GM23338 (cell line): ENCODE data around the gene KIF1A. TPM values are rescaled to one million over a fixed set of nuclear protein-coding genes. Genes with fewer than 3 reads are reported as not detected.

Experiments used
- ATAC-seq: fragments of 200-7000 bp; cut with Tn5 transposase; 3 replicates; pipeline ENCODE4 v1.9.1; 2020
- DNase-seq: peaks from one replicate; pipeline ENCODE4 v3.0.0-alpha.2; 2015; ENCODE audit warnings: low spot score
- H2AFZ ChIP-seq: fragments of 200-600 bp; sonication (generic); 2 replicates; pipeline ENCODE4 v1.8.0; 2016; ENCODE audit warnings: antibody characterized with exemption, mild to moderate bottlenecking, moderate library complexity
- H3F3A ChIP-seq: fragments of 200-600 bp; sonication (generic); replicated peaks from 2 replicates; pipeline ENCODE4 v1.8.0; 2017; ENCODE audit warnings: antibody characterized with exemption, mixed run types, low read depth
- H3K27ac ChIP-seq: fragments of 200-600 bp; sonication (generic); 2 replicates; pipeline ENCODE4 v1.6.1; 2016; ENCODE audit warnings: low read depth
- H3K27me3 ChIP-seq: fragments of 200-600 bp; sonication (generic); 2 replicates; pipeline ENCODE4 v1.8.0; 2016; ENCODE audit warnings: mild to moderate bottlenecking, mixed run types, moderate library complexity; ENCODE audit not compliant: insufficient read depth
- H3K36me3 ChIP-seq: fragments of 200-600 bp; sonication (generic); 2 replicates; pipeline ENCODE4 v1.8.0; 2016; ENCODE audit warnings: mild to moderate bottlenecking; ENCODE audit not compliant: insufficient read depth
- H3K4me1 ChIP-seq: fragments of 200-600 bp; sonication (generic); 2 replicates; pipeline ENCODE4 v1.8.0; 2016; ENCODE audit warnings: mild to moderate bottlenecking, moderate library complexity; ENCODE audit not compliant: insufficient read depth
- H3K4me2 ChIP-seq: fragments of 200-600 bp; sonication (generic); 2 replicates; pipeline ENCODE4 v1.7.1; 2017; ENCODE audit warnings: mixed run types
- H3K4me3 ChIP-seq: fragments of 200-600 bp; sonication (generic); 2 replicates; pipeline ENCODE4 v1.6.1; 2016; ENCODE audit warnings: mixed run types
- H3K79me2 ChIP-seq: fragments of 200-600 bp; sonication (generic); replicated peaks from 2 replicates; pipeline ENCODE4 v1.8.0; 2017; ENCODE audit warnings: mild to moderate bottlenecking; ENCODE audit not compliant: insufficient read depth
- H3K9me2 ChIP-seq: fragments of 200-600 bp; sonication (generic); 2 replicates; pipeline ENCODE4 v1.8.0; 2017; ENCODE audit not compliant: insufficient read depth
- H4K20me1 ChIP-seq: fragments of 200-600 bp; sonication (generic); replicated peaks from 2 replicates; pipeline ENCODE4 v1.8.0; 2017; ENCODE audit warnings: mild to moderate bottlenecking; ENCODE audit not compliant: insufficient read depth
- H3K27ac Mint-ChIP-seq: 2 replicates; pipeline ENCODE4 v1.8.0; 2020; ENCODE audit warnings: inconsistent platforms, mild to moderate bottlenecking, moderate library complexity, mixed read lengths
- H3K27me3 Mint-ChIP-seq: 3 replicates; pipeline ENCODE4 v1.8.0; 2022; ENCODE audit warnings: low read depth, mild to moderate bottlenecking, moderate library complexity, mixed read lengths, inconsistent platforms; ENCODE audit not compliant: insufficient read depth, poor library complexity
- H3K36me3 Mint-ChIP-seq: 3 replicates; pipeline ENCODE4 v1.8.0; 2021; ENCODE audit warnings: low read depth, mild to moderate bottlenecking, inconsistent platforms, moderate library complexity, mixed read lengths
- H3K4me1 Mint-ChIP-seq: 3 replicates; pipeline ENCODE4 v1.8.0; 2020; ENCODE audit warnings: mild to moderate bottlenecking, inconsistent platforms, mixed read lengths
- H3K4me3 Mint-ChIP-seq: 3 replicates; pipeline ENCODE4 v1.8.0; 2021; ENCODE audit warnings: moderate library complexity, mild to moderate bottlenecking, inconsistent platforms, mixed read lengths
- H3K9me3 Mint-ChIP-seq: 3 replicates; pipeline ENCODE4 v1.8.0; 2020; ENCODE audit warnings: moderate library complexity, mild to moderate bottlenecking, inconsistent platforms, mixed read lengths
- CREB1 ChIP-seq: fragments of 250-450 bp; sonication (Bioruptor Pico); IDR thresholded peaks from 2 replicates; pipeline ENCODE4 v1.5.0; 2020; ENCODE audit warnings: low read depth, mild to moderate bottlenecking, moderate library complexity
- EZH2phosphoT487 ChIP-seq: fragments of 200-600 bp; sonication (generic); IDR thresholded peaks from one replicate; pipeline ENCODE4 v1.8.1; 2018; ENCODE audit warnings: antibody characterized with exemption; ENCODE audit not compliant: unreplicated experiment
- JUNB ChIP-seq: IDR thresholded peaks from one replicate; pipeline ENCODE4 v1.6.1; 2016; ENCODE audit warnings: antibody characterized with exemption; ENCODE audit not compliant: unreplicated experiment
- NANOG ChIP-seq: IDR thresholded peaks from 2 replicates; pipeline ENCODE4 v1.6.1; 2016; ENCODE audit warnings: antibody characterized with exemption, borderline replicate concordance
- POLR2AphosphoS5 ChIP-seq: IDR thresholded peaks from 2 replicates; pipeline ENCODE4 v1.6.1; 2016; ENCODE audit warnings: antibody characterized with exemption, low read depth
- STAT1 ChIP-seq: IDR thresholded peaks from one replicate; pipeline ENCODE4 v1.6.1; 2016; ENCODE audit warnings: antibody characterized with exemption; ENCODE audit not compliant: unreplicated experiment
- ZNF114 ChIP-seq: fragments of 250-450 bp; sonication (Bioruptor Pico); IDR thresholded peaks from 2 replicates; pipeline ENCODE4 v1.5.0; 2020; ENCODE audit warnings: mild to moderate bottlenecking, moderate library complexity
- ZNF331 ChIP-seq: fragments of 250-450 bp; sonication (Bioruptor Pico); IDR thresholded peaks from 2 replicates; pipeline ENCODE4 v1.5.0; 2020; ENCODE audit warnings: low read depth, mild to moderate bottlenecking, moderate library complexity
- polyA plus RNA-seq: library from polyadenylated mRNA; unstranded; fragments of >200 nt; fragmentation: Nextera tagmentation; extraction: Ambion mirVana; gene quantifications from 2 replicates; pipeline ENCODE4 v1.2.1, GENCODE V29; 2016
- total RNA-seq: library from RNA; depleted of rRNA; stranded (reverse); fragments of >200 nt; shearing (Covaris generic); gene quantifications from 2 replicates; pipeline ENCODE4 v1.2.3, GENCODE V29; 2014
- TF ChIP-seq, protein P1 (sequence below): IDR thresholded peaks from one replicate; pipeline ENCODE4 v1.6.1; 2018; ENCODE audit warnings: antibody characterized with exemption; ENCODE audit not compliant: unreplicated experiment
- TF ChIP-seq, protein P2 (sequence below): fragments of 250-450 bp; sonication (Bioruptor Pico); IDR thresholded peaks from 2 replicates; pipeline ENCODE4 v1.5.0; 2020; ENCODE audit warnings: mild to moderate bottlenecking, moderate library complexity
- TF ChIP-seq, protein P3 (sequence below): IDR thresholded peaks from 2 replicates; pipeline ENCODE4 v1.6.1; 2016; ENCODE audit warnings: antibody characterized with exemption
- TF ChIP-seq, protein P4 (sequence below), 2 experiments: fragments of 200-600 bp in 1 of 2; sonication (generic) in 1 of 2; conservative IDR thresholded peaks; 2 replicates each; pipeline versions ENCODE4 v1.5.1 to v1.6.1; 2016 to 2017; ENCODE audit warnings: antibody characterized with exemption in 2 of 2, low read depth in 2 of 2, mild to moderate bottlenecking in 2 of 2, moderate library complexity in 1 of 2

The KIF1A gene
- total and polyA plus RNA-seq, 2 experiments from 2014 or later = 169 to 214 TPM

DNA sequence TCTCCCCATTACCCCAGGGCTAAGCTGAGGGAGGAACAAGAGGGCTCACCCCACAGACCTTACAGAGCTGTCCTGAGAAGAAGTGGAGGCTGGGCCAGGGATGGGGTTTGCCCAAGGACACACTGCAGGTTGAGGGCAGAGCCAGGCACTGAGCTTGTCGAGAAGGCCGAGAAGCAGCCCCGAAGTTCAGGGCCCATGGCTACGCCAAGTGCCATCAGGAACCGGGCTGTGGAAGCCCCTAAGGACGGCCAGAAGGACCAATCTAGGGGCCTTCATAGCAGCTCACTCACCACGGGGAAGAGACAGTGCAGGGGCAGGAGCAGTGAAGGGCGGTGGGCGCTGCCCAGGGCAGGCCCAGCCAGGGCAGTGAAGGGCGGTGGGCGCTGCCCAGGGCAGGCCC lies 30.0 kb upstream of the KIF1A start (continued):
- TF ChIP-seq, protein P1, sequence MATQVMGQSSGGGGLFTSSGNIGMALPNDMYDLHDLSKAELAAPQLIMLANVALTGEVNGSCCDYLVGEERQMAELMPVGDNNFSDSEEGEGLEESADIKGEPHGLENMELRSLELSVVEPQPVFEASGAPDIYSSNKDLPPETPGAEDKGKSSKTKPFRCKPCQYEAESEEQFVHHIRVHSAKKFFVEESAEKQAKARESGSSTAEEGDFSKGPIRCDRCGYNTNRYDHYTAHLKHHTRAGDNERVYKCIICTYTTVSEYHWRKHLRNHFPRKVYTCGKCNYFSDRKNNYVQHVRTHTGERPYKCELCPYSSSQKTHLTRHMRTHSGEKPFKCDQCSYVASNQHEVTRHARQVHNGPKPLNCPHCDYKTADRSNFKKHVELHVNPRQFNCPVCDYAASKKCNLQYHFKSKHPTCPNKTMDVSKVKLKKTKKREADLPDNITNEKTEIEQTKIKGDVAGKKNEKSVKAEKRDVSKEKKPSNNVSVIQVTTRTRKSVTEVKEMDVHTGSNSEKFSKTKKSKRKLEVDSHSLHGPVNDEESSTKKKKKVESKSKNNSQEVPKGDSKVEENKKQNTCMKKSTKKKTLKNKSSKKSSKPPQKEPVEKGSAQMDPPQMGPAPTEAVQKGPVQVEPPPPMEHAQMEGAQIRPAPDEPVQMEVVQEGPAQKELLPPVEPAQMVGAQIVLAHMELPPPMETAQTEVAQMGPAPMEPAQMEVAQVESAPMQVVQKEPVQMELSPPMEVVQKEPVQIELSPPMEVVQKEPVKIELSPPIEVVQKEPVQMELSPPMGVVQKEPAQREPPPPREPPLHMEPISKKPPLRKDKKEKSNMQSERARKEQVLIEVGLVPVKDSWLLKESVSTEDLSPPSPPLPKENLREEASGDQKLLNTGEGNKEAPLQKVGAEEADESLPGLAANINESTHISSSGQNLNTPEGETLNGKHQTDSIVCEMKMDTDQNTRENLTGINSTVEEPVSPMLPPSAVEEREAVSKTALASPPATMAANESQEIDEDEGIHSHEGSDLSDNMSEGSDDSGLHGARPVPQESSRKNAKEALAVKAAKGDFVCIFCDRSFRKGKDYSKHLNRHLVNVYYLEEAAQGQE = no peak
- TF ChIP-seq, protein P2, sequence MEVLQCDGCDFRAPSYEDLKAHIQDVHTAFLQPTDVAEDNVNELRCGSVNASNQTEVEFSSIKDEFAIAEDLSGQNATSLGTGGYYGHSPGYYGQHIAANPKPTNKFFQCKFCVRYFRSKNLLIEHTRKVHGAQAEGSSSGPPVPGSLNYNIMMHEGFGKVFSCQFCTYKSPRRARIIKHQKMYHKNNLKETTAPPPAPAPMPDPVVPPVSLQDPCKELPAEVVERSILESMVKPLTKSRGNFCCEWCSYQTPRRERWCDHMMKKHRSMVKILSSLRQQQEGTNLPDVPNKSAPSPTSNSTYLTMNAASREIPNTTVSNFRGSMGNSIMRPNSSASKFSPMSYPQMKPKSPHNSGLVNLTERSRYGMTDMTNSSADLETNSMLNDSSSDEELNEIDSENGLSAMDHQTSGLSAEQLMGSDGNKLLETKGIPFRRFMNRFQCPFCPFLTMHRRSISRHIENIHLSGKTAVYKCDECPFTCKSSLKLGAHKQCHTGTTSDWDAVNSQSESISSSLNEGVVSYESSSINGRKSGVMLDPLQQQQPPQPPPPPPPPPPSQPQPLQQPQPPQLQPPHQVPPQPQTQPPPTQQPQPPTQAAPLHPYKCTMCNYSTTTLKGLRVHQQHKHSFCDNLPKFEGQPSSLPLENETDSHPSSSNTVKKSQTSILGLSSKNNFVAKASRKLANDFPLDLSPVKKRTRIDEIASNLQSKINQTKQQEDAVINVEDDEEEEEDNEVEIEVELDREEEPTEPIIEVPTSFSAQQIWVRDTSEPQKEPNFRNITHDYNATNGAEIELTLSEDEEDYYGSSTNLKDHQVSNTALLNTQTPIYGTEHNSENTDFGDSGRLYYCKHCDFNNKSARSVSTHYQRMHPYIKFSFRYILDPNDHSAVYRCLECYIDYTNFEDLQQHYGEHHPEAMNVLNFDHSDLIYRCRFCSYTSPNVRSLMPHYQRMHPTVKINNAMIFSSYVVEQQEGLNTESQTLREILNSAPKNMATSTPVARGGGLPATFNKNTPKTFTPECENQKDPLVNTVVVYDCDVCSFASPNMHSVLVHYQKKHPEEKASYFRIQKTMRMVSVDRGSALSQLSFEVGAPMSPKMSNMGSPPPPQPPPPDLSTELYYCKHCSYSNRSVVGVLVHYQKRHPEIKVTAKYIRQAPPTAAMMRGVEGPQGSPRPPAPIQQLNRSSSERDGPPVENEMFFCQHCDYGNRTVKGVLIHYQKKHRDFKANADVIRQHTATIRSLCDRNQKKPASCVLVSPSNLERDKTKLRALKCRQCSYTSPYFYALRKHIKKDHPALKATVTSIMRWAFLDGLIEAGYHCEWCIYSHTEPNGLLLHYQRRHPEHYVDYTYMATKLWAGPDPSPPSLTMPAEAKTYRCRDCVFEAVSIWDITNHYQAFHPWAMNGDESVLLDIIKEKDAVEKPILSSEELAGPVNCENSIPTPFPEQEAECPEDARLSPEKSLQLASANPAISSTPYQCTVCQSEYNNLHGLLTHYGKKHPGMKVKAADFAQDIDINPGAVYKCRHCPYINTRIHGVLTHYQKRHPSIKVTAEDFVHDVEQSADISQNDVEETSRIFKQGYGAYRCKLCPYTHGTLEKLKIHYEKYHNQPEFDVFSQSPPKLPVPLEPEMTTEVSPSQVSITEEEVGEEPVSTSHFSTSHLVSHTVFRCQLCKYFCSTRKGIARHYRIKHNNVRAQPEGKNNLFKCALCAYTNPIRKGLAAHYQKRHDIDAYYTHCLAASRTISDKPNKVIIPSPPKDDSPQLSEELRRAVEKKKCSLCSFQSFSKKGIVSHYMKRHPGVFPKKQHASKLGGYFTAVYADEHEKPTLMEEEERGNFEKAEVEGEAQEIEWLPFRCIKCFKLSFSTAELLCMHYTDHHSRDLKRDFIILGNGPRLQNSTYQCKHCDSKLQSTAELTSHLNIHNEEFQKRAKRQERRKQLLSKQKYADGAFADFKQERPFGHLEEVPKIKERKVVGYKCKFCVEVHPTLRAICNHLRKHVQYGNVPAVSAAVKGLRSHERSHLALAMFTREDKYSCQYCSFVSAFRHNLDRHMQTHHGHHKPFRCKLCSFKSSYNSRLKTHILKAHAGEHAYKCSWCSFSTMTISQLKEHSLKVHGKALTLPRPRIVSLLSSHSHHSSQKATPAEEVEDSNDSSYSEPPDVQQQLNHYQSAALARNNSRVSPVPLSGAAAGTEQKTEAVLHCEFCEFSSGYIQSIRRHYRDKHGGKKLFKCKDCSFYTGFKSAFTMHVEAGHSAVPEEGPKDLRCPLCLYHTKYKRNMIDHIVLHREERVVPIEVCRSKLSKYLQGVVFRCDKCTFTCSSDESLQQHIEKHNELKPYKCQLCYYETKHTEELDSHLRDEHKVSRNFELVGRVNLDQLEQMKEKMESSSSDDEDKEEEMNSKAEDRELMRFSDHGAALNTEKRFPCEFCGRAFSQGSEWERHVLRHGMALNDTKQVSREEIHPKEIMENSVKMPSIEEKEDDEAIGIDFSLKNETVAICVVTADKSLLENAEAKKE (CRISPR knock-in tag) = no peak
- TF ChIP-seq JUNB = no peak

DNA sequence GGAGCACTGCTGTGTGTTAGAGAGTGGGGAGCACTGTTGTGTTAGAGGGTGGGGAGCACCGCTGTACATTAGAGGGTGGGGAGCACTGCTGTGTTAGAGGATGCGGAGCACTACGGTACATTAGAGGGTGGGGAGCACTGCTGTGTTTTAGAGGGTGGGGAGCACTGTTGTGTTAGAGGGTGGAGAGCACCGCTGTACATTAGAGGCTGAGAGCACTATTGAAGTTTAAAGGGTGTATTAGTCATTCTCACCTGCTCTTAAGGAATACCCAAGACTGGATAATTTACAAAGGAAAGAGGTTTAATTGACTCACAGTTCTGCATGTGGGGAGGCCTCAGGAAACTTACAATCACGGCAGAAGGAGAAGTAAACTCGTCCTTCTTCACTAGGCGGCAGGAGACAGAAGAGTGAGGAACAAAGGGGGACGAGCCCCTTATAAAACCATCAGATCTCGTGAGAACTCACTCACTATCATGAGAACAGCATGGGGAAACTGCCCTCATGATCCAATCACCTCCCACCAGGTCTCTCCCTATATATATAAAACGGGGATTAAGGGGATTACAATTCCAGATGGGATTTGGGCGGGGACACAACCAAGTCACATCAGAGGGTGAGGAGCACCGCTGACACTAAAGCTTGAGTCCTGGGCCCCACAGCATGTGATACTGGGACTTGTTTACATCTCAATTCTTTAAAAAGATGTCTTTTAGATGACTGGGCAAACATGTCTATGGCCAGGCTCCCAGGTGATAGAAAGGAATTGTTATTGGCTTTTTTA lies 29.1 kb upstream of the KIF1A start:
- peaks cover 6% of the 10 kb centered on the region for H3K27me3 Mint-ChIP-seq
- no peak overlapping the region for H2AFZ ChIP-seq
- H3K4me1 Mint-ChIP-seq = peaks cover 13% of the 10 kb centered on the region
- peaks cover 4% of the 10 kb centered on the region for H3K4me1 ChIP-seq
- no peak for ATAC-seq
- no peaks in the 10 kb centered on the region for H3F3A ChIP-seq
- no peaks in the 10 kb centered on the region for H3K27me3 ChIP-seq
- 0 out of 2 replicates have a peak, but pooled peaks cover 7% of the 10 kb centered on the region for H3K9me2 ChIP-seq
- no peak overlapping the region for H3K27ac Mint-ChIP-seq
- no peak overlapping the region for H3K4me3 ChIP-seq
- peaks cover 34% of the 10 kb centered on the region for H3K9me3 Mint-ChIP-seq
- no peaks in the 10 kb centered on the region for H3K79me2 ChIP-seq
- no peak overlapping the region for H3K4me2 ChIP-seq
- no peaks in the 10 kb centered on the region for H4K20me1 ChIP-seq
- H3K27ac ChIP-seq = no peak overlapping the region
- no peaks in the 10 kb centered on the region for H3K36me3 ChIP-seq
- H3K36me3 Mint-ChIP-seq = peaks cover 15% of the 10 kb centered on the region
- no peak overlapping the region for H3K4me3 Mint-ChIP-seq
- no peak for DNase-seq
- TF ChIP-seq ZNF331 (CRISPR knock-in tag) (no peak), POLR2AphosphoS5 (no peak), NANOG (no peak), JUNB (no peak), EZH2phosphoT487 (no peak), CREB1 (no peak), ZNF114 (CRISPR knock-in tag) (no peak), STAT1 (no peak)
- TF ChIP-seq, protein P3, sequence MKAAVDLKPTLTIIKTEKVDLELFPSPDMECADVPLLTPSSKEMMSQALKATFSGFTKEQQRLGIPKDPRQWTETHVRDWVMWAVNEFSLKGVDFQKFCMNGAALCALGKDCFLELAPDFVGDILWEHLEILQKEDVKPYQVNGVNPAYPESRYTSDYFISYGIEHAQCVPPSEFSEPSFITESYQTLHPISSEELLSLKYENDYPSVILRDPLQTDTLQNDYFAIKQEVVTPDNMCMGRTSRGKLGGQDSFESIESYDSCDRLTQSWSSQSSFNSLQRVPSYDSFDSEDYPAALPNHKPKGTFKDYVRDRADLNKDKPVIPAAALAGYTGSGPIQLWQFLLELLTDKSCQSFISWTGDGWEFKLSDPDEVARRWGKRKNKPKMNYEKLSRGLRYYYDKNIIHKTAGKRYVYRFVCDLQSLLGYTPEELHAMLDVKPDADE = no peak
- TF ChIP-seq, protein P4, sequence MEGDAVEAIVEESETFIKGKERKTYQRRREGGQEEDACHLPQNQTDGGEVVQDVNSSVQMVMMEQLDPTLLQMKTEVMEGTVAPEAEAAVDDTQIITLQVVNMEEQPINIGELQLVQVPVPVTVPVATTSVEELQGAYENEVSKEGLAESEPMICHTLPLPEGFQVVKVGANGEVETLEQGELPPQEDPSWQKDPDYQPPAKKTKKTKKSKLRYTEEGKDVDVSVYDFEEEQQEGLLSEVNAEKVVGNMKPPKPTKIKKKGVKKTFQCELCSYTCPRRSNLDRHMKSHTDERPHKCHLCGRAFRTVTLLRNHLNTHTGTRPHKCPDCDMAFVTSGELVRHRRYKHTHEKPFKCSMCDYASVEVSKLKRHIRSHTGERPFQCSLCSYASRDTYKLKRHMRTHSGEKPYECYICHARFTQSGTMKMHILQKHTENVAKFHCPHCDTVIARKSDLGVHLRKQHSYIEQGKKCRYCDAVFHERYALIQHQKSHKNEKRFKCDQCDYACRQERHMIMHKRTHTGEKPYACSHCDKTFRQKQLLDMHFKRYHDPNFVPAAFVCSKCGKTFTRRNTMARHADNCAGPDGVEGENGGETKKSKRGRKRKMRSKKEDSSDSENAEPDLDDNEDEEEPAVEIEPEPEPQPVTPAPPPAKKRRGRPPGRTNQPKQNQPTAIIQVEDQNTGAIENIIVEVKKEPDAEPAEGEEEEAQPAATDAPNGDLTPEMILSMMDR (conservative IDR thresholded peaks at IDR 0.05; ENCODE audit: low read depth in 2 of 2) = no peak
